GM21786 (cell line): ENCODE data around the gene FZR1.

Experiments
- ATAC-seq: cut with Tn5 transposase; IDR thresholded peaks from one replicate; pipeline ENCODE4 v1.9.1; 2021; ENCODE audit not compliant: unreplicated experiment

Gene FZR1

DNA sequence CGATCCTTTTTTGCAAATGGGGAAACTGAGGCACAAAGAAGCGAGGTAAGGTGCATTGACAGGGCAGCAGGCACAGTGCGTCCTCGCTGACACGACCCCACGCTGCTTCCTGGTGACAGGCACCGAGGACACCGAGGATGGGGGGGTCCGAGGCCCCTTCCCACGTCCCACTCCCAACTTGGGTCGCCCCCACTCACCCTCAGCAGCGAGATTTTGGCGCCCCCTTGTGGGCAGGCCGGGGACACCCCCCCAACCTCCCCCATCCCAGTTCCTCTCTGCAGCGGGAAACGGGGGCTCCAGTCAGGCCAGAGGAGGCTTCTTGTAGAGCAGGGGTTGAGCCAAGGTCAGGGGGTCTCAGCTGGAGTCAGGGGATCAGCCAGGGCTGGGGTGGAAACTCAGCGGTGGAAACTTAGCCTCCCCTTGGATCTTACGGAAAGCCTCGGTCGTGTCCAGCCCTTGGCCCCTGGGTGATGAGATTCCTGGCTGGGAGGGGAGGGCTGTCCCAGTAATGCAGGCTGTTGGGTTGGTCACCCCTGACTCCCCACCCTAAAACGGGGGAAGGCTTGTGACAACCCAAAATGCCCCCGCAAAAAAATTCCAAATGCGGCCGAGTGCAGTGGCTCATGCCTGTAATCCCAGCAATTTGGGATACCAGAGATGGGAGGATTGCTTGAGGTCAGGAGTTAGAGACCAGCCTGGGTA lies 34.0 kb upstream of the FZR1 start:
- no peak for ATAC-seq

DNA sequence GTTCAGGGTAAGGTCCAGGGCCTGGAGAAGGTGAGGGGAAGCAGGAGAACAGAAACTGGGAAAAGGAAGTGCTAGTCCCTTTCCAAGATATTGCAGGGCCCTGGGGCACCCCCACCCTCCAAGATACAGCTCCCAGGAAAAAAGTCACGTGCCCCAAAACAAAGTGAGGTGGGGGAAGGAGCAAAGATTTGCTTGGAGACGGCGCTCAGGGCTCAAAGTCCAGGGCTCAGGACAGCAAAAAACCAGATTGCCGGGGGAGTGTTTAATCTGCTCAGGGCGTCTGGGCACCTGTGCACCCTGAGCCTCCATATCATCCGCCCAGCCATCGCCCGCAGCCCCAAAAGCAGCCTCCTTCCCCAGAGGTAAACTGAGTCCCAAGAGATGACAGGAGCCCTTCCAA lies 32.1 kb upstream of the FZR1 start:
- ATAC-seq = no peak

DNA sequence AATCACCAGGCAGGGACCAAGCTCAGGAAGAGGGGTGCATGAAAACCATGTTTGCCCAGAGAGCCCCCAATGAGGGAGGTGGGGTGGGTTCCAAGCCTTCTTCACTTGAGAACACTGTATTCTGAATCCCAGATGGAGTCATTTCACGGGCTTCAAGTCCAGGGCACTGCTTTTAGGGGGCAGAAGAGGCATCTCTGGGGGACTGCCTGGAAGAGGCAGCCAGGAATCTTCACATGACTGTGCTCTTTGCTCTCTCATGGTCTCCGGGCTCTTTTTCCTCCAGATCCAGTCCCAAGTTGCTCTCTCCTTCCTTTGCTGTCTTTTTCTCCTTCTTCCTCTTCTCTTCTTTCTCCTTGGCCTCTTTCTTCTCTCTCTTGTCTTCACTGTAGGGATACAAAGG lies 31.5 kb upstream of the FZR1 start:
- no peak for ATAC-seq

DNA sequence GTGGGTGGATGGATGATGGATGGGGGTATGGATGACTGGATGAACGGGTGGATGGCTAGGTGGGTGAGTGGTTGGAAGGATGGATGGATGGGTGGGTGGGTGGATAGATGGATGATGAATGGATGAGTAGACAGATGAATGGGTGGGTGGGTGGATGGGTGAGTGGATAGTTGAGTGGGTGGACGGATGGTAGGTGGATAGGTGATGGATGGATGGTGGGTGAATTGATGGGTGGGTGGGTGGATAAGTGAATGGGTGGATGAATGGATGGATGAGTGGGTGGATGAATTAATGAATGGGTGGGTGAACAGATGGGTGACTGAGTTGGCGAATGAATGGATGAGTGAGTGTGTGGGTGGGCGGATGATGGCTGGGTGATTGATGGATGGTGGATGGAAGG lies 30.7 kb upstream of the FZR1 start:
- no peak for ATAC-seq

DNA sequence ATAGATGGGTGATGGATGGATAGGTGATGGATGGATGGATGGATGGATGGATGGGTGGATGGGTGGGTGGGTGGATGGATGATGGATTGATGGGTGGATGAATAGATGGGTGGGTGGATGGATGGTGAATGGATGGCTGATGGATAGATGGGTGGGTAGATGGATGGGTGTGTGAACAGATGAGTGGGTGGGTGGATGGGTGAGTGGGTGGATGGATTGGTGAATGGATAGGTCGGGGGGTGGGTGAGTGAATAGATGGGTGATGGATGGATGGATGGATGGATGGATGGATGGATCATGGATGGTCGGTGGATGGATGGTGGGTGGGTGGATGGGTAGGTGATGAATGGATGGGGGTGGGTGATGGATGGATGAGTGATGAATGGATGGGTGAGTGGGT lies 29.3 kb upstream of the FZR1 start:
- no peak for ATAC-seq

DNA sequence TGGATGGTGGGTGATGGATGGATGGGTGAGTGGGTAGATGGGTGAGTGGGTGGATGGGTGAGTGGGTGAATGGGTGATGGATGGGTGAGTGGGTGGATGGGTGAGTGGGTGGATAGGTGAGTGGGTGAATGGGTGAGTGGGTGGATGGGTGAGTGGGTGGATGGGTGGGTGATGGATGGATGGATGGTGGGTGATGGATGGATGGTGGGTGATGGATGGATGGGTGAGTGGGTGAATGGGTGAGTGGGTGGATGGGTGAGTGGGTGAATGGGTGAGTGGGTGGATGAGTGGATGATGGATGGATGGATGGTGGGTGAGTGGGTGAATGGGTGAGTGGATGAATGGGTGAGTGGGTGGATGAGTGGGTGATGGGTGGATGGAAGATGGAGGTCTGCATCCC lies 28.6 kb upstream of the FZR1 start:
- no peak for ATAC-seq

DNA sequence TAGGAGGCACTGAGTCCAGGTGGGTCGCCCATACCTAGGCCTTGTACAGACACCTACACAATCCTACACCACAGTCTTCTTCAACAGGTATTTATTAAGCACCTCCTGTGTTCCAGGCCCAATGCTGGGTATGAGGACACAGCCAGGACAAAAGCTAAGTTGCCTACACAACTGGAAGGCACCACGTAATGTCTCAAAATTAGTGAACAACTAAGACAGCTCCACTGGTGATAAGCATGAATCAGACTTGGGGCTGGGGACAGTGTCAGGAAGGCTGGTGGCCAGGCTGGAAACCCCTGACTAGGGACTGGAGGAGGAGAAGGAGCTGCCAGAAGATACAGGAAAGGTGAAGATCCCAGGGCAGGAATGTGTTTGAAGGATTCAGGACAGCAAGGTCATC lies 28.2 kb upstream of the FZR1 start:
- ATAC-seq = no peak

DNA sequence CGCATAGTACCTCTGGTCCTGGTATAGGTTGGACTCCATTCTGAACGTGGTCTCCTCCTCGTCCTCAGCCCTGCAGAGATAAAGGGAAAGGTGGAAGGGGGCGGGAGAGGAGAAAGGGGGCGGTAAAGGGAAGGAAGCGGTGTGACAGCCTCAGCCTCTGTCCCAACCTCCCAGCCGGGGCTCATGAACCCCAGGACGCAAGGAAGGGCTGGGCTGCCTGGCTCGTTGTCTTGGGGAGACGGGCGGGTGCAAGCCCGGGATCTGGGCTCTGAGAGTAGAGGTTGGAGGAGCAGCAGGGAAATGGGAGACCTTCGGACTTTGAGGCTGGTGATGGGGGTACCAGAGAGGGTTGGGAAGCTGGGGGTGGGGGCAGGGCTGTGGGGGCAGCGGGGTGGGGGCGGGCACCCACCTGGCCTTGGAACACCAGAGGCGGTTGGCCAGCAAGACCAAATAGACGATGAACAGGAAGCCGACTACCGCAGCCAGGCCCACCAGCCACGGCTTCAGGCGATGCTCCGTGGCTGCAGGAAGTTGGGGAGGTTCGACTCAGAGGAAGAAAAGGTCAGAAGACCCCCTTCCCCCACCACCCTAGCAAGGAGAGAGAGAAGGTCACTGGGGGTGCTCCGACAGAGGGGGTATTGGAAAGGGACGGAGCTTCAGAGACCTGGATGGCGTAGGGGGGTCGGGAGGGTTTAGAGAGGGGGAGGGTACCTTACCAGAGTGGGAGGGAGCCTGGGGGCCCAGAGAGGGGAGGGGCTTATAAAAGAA lies 27.5 kb upstream of the FZR1 start:
- no peak for ATAC-seq

DNA sequence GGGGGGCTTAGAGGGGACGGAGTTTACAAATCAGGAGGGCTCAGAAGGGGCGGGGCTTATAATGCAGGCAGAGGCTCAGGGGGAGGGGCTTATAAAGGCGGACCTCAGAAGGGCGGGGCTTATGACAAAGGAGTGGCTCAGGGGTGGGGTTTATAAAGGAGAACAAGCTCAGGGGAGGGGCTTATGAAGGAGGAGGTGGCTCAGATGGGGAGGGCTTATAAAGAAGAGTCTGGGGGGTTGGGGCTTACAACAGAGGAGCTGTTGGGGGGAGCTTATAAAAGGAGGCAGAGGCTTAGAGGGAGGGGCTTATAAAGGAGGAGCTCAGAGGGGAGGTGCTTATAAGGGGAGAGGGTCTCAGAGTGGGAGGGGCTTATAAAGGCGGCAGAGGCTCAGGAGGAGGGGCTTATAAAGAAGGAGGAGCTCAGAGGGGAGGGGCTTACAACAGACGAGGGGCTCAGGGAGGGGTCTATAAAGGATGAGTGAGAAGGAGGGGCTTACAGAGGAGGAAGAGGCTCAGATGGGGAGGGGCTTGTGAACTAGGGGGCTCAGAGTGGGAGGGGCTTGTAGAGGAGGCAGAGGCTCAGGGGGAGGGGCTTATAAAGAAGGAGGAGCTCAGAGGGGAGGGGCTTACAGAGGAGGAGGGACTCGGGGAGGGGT lies 26.8 kb upstream of the FZR1 start:
- ATAC-seq = no peak

DNA sequence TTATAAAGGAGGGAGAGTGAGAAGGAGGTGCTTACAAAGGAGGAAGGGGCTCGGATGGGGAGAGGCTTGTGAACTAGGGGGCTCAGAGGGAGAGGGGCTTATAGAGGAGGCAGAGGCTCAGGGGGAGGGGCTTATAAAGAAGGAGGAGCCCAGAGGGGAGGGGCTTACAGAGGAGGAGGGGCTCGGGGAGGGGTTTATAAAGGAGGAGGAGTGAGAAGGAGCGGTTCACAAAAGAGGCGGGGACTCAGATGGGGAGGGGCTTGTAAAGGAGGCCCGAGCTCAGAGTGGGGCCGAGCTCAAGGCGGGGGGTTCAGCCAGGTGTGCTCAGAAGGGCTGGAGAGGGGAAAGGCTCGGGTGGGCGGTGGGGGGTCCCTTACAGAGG lies 26.3 kb upstream of the FZR1 start:
- no peak for ATAC-seq

DNA sequence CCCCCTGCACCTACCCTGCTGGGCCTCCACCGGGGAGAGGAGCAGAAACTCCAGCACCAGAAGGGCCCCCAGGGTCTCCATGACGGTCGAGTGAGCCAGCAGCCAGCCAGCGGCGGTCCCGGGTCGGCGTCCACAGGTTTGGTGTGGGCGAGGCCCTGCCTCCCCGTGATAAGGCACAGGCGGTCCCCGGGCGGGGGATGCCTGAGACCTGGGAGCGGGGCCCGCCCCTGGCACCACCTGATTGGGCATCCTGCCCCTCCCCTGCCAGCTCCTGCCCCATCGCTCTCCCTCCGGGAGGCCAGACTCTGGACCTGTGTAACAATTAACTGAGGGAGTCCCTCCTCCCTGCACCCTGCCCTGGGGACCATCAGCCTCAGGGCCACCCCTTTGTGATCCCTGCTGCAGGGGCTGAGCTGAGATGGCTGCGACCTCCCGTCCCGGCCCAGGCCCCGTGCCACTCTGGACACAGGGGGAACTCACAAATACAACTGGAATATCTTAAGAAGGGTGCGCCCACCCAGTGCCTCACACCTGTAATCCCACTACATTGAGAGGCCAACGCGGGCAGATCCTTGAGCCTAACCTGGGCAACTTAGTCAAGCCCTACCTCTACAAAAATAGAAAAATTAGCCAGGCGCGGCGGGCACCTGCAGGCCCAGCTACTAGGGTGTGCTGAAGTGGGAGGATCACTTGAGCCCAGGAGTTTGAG lies 25.6 kb upstream of the FZR1 start, which contains the start of gene SMIM24:
Gene SMIM24 (minus strand): TSS at position 143 of the 709 bp plus-strand sequence. CDS start 62 bp downstream, at position 81.
- ATAC-seq = no peak

DNA sequence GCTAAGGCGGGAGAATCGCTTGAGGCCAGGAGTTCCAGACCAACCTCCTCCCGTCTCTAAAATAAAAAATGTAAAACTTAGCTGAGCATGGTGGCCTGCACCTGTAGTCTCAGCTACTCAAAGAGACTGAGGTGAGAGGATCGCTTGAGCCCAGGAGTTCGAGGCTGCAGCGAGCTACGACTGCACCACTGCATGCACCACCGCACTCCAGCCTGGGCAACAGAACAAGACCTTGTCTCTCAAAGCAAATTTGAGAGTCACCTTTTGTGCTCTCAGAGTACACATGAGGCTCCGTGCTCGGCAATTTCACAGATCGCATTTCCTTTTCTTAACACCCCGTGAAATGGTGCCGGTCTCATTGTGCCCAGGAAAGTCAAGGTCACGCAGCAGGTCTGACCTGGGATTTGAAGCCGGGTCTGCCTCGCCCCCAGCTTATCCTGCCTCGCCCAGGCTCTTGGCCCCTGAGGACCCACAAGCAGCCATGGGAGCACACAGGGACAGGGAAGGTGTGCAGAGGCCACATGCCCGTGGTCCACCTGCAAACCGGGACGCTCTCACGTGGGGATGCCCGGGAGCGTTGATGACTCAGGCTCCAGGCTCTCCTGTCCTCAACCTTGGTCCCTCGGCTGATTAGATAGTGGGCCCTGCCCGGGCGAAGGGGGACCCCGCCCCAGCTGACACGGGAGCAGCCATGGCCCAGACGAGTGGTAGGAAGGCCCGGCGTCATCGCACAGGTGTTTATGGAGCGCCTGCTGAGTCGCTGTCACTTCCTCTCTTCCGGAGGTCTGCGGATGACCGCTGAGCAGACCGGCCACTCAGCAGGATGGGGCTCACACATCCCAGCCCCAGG lies 24.6 kb upstream of the FZR1 start:
- no peak for ATAC-seq

DNA sequence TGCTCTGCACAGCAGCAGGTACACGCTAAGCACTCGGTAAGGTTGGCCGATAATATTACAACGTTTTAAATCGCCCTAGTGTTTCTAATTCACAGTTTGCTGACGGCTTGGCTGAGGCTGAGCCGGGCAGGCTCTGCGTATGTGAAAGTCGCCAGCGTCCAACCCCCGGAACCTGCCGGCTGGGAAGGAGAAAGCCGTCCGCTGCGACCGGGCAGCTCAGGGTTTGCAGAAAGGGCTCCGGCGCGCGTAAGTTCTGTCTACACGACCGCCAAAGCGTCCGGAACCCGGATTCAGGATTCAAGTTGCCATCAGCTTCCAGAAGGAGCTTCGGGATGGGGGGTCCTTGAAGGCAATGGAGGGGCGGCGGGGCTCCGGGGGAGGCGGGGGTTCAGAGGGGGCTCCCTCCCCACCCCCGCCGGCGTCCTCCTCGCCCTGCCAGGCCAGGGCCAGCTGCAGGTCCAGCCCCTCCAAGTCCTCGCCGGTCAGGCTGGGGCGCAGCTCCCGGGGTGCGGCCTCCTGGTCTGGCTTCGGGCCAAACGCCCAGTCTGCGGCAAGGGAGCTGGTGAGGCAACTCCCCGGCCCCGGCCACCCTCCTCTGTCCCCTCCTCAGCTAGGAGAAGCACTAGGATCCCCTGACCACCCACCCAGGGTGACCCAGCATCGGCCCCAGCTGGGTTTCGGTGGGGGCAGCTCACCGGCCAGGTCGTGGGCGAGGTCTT lies 23.4 kb upstream of the FZR1 start:
- ATAC-seq = no peak

DNA sequence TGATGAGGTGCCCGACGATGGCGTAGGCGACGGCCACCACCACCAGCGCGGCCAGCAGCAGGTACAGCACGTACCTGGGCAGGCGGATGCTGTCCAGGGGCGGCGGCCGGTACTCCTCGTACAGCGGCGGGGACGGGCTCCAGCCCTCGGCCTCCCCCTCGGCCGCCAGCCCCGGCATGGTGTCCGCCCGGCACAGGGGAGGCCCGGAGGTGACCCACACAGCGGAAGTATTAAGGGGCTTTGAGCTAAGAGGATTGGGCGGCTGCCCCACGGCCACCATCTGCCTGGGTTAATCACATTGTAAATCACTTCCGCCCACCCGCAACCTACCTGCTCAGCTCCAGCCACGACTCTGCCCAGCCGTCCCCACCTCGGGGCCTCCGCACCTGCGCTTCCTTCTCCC lies 22.9 kb upstream of the FZR1 start, which contains the start of gene SMIM44:
Gene SMIM44 (minus strand): TSS at position 216 of the 403 bp plus-strand sequence. CDS start 38 bp downstream, at position 178.
- no peak for ATAC-seq

DNA sequence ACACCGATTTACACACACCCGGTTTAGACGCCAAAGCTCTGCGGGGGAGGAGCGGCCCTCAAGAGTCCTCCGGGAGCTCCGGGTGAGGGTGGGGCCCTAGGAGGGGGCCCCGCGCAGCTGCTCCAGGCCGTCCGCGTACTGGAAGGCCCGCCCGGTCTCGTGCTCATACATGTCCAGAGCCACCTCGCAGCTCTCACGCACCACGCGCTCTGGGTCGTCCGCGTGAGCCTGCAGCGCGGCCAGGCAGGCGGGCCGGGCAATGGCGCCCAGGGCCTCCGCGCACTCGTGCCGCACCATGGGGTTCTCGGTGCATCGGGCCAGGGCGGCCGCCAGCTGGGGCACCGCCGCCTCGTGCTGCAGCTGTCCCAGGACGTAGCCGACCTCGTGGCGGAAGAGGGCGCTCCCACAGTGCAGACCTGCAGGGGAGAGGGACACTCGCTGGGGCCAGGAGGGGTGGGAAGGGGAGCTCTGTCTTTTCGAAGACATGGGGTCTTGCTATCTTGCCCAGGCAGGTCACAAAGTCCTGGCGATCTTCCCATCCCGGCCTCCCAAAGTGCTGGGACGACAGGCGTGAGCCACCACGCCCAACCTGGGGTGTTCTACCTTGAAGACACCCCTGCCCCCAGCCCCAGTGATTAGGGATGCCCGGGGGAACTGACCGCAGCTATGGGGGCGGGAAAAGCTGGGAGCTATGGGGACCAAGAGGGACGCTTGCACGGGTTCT lies 14.6 kb upstream of the FZR1 start:
- no peak for ATAC-seq

DNA sequence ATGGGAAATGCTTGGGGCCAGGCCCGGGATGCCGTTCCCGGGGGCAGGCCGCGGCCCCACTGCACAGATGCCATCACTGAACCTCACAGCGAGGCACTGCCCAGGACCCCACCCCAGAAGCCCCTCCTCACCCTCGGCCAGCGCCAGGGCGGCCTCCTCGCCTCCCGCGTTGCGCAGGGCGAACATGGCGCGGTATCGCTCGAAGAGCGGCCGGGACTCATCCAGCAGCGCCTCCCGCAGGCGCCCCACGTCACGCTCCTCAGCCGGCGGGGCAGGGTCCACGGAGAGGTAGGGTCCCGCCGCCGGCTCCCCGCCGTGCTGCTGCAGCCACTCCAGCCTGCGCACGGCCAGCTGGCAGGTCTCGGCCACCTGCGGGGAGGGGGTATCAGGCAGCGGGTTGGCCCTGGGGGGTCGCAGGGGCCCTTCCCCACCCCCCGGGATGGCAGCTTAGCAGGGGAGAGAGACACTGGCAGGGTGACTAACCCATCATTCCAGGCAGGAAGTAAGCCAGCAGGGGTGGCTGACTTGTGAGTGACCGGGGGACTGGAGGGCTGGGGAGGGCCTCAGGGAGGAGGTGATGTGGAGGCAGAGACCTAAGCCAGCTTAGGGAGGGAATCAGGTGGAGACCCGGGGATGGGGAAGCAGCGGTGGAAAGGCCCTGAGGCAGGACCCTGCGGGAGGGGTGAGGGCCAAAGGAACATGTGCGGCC lies 13.8 kb upstream of the FZR1 start:
- no peak for ATAC-seq

DNA sequence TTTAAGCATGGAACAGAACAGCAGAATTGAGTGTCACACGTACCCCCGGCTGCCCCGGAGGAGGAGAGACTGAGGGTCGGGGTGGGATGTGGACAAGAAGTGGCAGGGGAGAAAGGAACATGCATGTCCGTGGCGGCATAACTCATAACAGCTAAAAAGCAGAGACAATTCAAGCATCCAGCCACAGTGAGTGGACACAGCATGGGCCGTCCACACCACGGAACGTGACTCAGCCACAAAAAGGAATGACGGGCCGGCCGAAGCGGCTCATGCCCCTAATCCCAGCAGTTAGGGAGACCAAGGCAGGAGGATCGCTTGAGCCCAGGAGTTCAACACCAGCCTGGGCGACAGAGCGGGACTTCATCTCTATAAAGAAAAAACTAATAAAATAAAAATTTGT lies 13.2 kb upstream of the FZR1 start:
- no peak for ATAC-seq

DNA sequence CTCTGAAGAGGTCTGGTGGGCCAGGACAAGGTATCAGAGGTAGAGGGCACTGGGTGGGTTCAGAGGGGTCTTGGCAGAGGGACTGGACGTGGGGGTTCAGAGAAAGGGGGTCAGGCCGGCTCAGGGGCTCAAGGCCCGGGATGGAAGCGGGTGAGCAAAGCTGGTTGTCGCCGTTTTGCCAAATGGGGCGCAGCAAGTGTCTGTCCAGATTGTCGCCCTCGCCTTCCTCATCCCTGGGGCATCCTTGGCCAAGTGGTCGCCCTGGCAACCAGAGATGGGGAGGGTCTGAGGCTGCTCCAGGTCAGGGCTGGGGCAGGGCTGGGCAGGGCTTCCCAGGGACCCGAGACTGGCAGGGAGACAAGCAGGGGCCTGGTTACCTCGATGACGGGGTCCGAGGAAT lies 12.5 kb upstream of the FZR1 start:
- no peak for ATAC-seq

DNA sequence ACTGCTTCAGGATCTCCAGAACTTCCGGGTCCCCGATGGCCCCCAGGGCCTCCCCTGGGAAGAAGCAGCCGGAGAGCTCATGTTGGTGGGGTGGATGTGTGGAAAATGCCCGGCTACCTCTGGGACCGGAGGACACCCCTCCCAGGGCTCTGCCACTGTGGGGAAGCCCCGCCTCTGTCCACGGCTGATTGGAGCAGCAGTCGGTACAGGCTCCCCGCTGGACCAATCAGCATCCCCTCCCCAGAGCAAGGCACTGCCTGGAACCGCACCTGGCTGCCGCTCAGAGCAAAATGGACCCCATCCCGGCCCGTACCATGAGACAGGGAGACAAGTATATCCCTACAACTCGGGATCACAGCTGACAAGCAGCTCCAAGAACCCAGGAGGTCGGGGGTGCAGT lies 12.1 kb upstream of the FZR1 start:
- ATAC-seq = no peak
